ENCODE results near the gene RBM38.

GRCh38 chr20:57457243-57458095 is 66.3 kb downstream of the RBM38 start:
- TF ChIP-seq, protein P1, sequence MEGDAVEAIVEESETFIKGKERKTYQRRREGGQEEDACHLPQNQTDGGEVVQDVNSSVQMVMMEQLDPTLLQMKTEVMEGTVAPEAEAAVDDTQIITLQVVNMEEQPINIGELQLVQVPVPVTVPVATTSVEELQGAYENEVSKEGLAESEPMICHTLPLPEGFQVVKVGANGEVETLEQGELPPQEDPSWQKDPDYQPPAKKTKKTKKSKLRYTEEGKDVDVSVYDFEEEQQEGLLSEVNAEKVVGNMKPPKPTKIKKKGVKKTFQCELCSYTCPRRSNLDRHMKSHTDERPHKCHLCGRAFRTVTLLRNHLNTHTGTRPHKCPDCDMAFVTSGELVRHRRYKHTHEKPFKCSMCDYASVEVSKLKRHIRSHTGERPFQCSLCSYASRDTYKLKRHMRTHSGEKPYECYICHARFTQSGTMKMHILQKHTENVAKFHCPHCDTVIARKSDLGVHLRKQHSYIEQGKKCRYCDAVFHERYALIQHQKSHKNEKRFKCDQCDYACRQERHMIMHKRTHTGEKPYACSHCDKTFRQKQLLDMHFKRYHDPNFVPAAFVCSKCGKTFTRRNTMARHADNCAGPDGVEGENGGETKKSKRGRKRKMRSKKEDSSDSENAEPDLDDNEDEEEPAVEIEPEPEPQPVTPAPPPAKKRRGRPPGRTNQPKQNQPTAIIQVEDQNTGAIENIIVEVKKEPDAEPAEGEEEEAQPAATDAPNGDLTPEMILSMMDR (IDR thresholded peaks at IDR 0.05) = no peak
- TF ChIP-seq POLR2AphosphoS5 (IDR thresholded peaks at IDR 0.05; ENCODE audit: low read depth, low read length) = no peak
- TF ChIP-seq REST (IDR thresholded peaks at IDR 0.05; ENCODE audit: insufficient read depth in 1 of 2, low read depth in 2 of 2, low read length in 1 of 2) = no peak

Measured in Panc1 (cell line).